GM23248 (cell line): ENCODE measurements around the gene AKT2.

Experiments used
- EZH2 ChIP-seq: fragments of 200-600 bp; sonication (generic); IDR thresholded peaks from 2 replicates; pipeline ENCODE4 v1.6.1; 2018; ENCODE audit warnings: antibody characterized with exemption, mild to moderate bottlenecking; ENCODE audit not compliant: insufficient read depth, poor library complexity, severe bottlenecking
- EZH2phosphoT487 ChIP-seq: fragments of 200-600 bp; sonication (generic); IDR thresholded peaks from 2 replicates; pipeline ENCODE4 v1.6.1; 2018; ENCODE audit warnings: antibody characterized with exemption, moderate library complexity, mild to moderate bottlenecking, low read depth; ENCODE audit not compliant: insufficient read depth

DNA sequence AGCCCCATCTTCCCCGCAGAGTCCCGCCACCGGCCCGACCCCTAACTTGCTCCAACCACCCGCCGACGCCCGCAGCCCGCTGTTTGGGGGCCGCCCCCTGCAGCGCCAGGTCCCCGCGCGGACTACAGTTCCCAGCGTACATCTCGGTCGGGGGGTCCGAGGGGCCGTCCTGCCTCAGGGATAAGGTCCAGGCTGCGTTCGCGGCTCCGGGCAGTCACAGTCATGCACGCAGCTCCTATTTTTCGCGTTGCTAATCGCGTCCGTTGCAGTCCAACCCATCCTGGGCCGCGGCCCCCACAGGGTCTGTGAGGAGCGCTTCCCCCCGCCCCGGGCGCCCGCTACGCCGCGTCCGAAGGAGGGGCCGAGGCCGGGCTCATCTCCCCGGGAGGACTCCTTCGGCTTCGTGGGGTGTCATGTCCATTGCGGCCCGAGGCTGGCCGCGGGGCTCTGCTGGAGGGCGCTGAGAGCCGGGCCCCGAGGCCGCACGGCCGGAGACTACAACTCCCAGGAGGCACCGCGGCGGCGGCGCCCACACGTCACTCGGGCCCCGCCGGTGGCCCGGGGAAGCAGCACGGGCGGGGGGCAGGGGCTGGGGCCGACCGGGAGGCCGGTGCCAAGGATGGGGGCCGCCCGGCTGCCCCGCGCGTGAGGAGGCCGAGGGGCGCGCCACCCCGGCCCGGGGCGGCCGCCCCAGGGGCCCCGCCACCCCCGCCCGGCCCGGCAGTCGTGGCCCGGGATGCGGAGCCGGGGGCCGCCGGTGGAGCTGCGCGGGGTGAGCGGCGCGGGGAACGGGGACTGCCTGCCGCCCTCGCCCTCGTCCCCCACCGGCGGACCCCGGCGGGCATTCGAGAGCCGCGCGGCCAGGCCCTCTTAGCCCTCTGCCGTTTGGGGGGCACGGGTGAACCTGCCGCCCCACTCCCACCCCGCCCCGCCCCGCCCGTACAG, 94.0 kb downstream of the AKT2 start, which contains the start of gene MAP3K10:
- no peak for TF ChIP-seq EZH2
- TF ChIP-seq EZH2phosphoT487 = no peak
